Transverse colon (tissue), 4 donors: ENCODE measurements around the gene OSBPL3.

Experiments
- EP300 ChIP-seq: sonication (generic); formaldehyde crosslinking; IDR thresholded peaks from one replicate; pipeline ENCODE4 v1.6.1; 2017; ENCODE audit warnings: antibody characterized with exemption, low read depth
- POLR2A ChIP-seq: fragments of 450-650 bp; IDR thresholded peaks from one replicate; pipeline ENCODE4 v1.6.1; 2016; ENCODE audit warnings: antibody characterized with exemption, mild to moderate bottlenecking, moderate library complexity
- POLR2AphosphoS5 ChIP-seq, 3 donors: sonication (generic); formaldehyde crosslinking; IDR thresholded peaks; one replicate each; pipeline ENCODE4 v1.6.1; 2016; ENCODE audit warnings: antibody characterized with exemption in 3 of 3
- TF ChIP-seq, protein P1 (sequence below), 5 experiments: fragments of 200-600 bp in 3 of 5; fragments of 450-650 bp in 2 of 5; sonication (generic) in 3 of 5; IDR thresholded peaks; 1 replicate in 2 of 5; 2 replicates in 3 of 5; pipeline ENCODE4 v1.5.1; 2016 to 2017; ENCODE audit warnings: antibody characterized with exemption in 5 of 5, inconsistent platforms in 3 of 5, mild to moderate bottlenecking in 2 of 5, moderate library complexity in 1 of 5

DNA sequence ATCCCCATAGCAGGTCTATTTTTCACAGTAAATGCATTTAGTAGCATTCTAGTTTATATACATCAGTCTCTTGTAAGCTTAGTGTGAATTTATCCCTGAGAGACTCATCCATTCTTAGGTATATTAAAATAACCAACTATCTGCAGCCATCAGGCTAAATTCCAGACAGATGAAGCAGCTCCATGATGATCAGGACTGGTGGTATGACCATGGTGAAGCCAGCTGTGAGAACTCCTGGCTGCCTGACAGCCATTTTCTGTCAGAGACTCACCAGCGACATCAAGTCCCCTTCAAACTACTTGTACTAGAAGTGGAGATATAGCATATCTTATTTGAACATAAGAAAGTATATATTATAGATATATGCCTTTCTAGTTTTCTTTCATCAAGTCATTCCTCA lies 152.4 kb downstream of the OSBPL3 start:
- TF ChIP-seq, protein P1, sequence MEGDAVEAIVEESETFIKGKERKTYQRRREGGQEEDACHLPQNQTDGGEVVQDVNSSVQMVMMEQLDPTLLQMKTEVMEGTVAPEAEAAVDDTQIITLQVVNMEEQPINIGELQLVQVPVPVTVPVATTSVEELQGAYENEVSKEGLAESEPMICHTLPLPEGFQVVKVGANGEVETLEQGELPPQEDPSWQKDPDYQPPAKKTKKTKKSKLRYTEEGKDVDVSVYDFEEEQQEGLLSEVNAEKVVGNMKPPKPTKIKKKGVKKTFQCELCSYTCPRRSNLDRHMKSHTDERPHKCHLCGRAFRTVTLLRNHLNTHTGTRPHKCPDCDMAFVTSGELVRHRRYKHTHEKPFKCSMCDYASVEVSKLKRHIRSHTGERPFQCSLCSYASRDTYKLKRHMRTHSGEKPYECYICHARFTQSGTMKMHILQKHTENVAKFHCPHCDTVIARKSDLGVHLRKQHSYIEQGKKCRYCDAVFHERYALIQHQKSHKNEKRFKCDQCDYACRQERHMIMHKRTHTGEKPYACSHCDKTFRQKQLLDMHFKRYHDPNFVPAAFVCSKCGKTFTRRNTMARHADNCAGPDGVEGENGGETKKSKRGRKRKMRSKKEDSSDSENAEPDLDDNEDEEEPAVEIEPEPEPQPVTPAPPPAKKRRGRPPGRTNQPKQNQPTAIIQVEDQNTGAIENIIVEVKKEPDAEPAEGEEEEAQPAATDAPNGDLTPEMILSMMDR (IDR thresholded peaks at IDR 0.05) = no peak
- no peak for TF ChIP-seq EP300
- no peak for TF ChIP-seq POLR2AphosphoS5 (IDR thresholded peaks at IDR 0.05)
- TF ChIP-seq POLR2A = no peak
